K562 (cell line): ENCODE data around the gene ATP5PD. TPM values are rescaled to one million over a fixed set of nuclear protein-coding genes. Genes with fewer than 3 reads are reported as not detected.
A peak's percentile ranks its signal among the peaks of the same experiment; 100 is the strongest.

Experiments used
- CBX5 ChIP-seq: IDR thresholded peaks from 2 replicates; pipeline ENCODE4 v1.6.1; 2014; ENCODE audit warnings: low read depth, borderline replicate concordance
- CREM ChIP-seq: IDR thresholded peaks from 2 replicates; pipeline ENCODE4 v1.6.1; 2014; ENCODE audit warnings: antibody characterized with exemption, low read depth
- CXXC5 ChIP-seq: fragments of 250-450 bp; sonication (Bioruptor Pico); IDR thresholded peaks from 2 replicates; pipeline ENCODE4 v1.8.0; 2022; ENCODE audit warnings: inconsistent platforms, mild to moderate bottlenecking, moderate library complexity
- MCM5 ChIP-seq: fragments of 450-650 bp; IDR thresholded peaks from 2 replicates; pipeline ENCODE4 v1.6.1; 2016; ENCODE audit warnings: low read depth
- PCBP1 ChIP-seq: fragments of 200-400 bp; formaldehyde crosslinking; IDR thresholded peaks from 2 replicates; pipeline ENCODE4 v1.6.1; 2018; ENCODE audit warnings: mild to moderate bottlenecking, low read depth, low read length; ENCODE audit not compliant: poor library complexity, severe bottlenecking
- PHB2 ChIP-seq: fragments of 450-650 bp; IDR thresholded peaks from 2 replicates; pipeline ENCODE4 v1.6.1; 2017; ENCODE audit warnings: low read depth
- PURB ChIP-seq: sonication (generic); formaldehyde crosslinking; IDR thresholded peaks from 2 replicates; pipeline ENCODE4 v1.9.0; 2021; ENCODE audit warnings: low read depth, mild to moderate bottlenecking, missing genetic modification reagents
- SMARCE1 ChIP-seq: fragments of 450-650 bp; IDR thresholded peaks from 2 replicates; pipeline ENCODE4 v1.7.1; 2016; ENCODE audit warnings: mild to moderate bottlenecking
- SP1 ChIP-seq: sonication (generic); formaldehyde crosslinking; IDR thresholded peaks from 2 replicates; pipeline ENCODE4 v1.8.1; 2022; ENCODE audit warnings: mild to moderate bottlenecking, missing genetic modification reagents
- TAF15 ChIP-seq: fragments of 200-400 bp; formaldehyde crosslinking; IDR thresholded peaks from 2 replicates; pipeline ENCODE4 v1.6.1; 2017; ENCODE audit warnings: mild to moderate bottlenecking, low read depth, low read length, moderate library complexity
- TOE1 ChIP-seq, 2 experiments: fragments of 450-650 bp in 1 of 2; sonication (generic) in 1 of 2; formaldehyde crosslinking in 1 of 2; IDR thresholded peaks; 2 replicates each; pipeline versions ENCODE4 v1.7.1 to v1.8.0; 2016 to 2022; ENCODE audit warnings: borderline replicate concordance in 2 of 2, mild to moderate bottlenecking in 2 of 2, antibody characterized with exemption in 1 of 2, inconsistent platforms in 1 of 2, low read depth in 1 of 2, missing genetic modification reagents in 1 of 2, moderate library complexity in 1 of 2
- ZBED1 ChIP-seq: IDR thresholded peaks from 2 replicates; pipeline ENCODE4 v1.6.1; 2014
- ZFPM2 ChIP-seq: fragments of 250-450 bp; sonication (Bioruptor Pico); IDR thresholded peaks from 2 replicates; pipeline ENCODE4 v1.5.1; 2022; ENCODE audit warnings: mild to moderate bottlenecking
- ZNF134 ChIP-seq: fragments of 250-450 bp; sonication (Bioruptor Pico); conservative IDR thresholded peaks from 2 replicates; pipeline ENCODE4 v1.4.0; 2020
- polyA plus RNA-seq, 8 experiments: library from polyadenylated mRNA; depleted of rRNA in 4 of 8; stranded (reverse) in 5 of 8; unstranded in 3 of 8; fragments of >200 nt; fragmentation: Nextera tagmentation in 2 of 8; fragmentation: Illumina TruSeq in 1 of 8; extraction: Ambion mirVana in 2 of 8; extraction: Trizol in 1 of 8; gene quantifications; 2 replicates each; pipeline versions ENCODE4 v1.2.1 to v1.2.3, GENCODE V29; 2011 to 2014; ENCODE audit warnings: inconsistent platforms in 1 of 8, missing spikeins in 1 of 8
- total RNA-seq, 7 experiments: library from RNA; depleted of rRNA in 6 of 7; stranded (reverse); fragments of >200 nt in 6 of 7; fragmentation: Illumina TruSeq in 2 of 7; extraction: Trizol in 2 of 7; gene quantifications; 2 replicates each; pipeline versions ENCODE4 v1.2.1 to v1.2.3, GENCODE V29; 2011 to 2021; ENCODE audit warnings: low replicate concordance in 1 of 7
- TF ChIP-seq, protein P1 (sequence below): sonication (generic); formaldehyde crosslinking; IDR thresholded peaks from 2 replicates; pipeline ENCODE4 v1.8.0; 2022; ENCODE audit warnings: mild to moderate bottlenecking, missing genetic modification reagents
- TF ChIP-seq, protein P2 (sequence below): fragments of 450-650 bp; formaldehyde crosslinking; IDR thresholded peaks from 2 replicates; pipeline ENCODE4 v1.4.0; 2022; ENCODE audit warnings: missing genetic modification characterization
- TF ChIP-seq, protein P3 (sequence below): fragments of 250-450 bp; sonication (Bioruptor Pico); IDR thresholded peaks from 2 replicates; pipeline ENCODE4 v1.8.0; 2021; ENCODE audit warnings: moderate library complexity, mild to moderate bottlenecking, inconsistent platforms
- TF ChIP-seq, protein P4 (sequence below): fragments of 450-650 bp; IDR thresholded peaks from 2 replicates; pipeline ENCODE4 v1.6.1; 2016; ENCODE audit warnings: mild to moderate bottlenecking
- TF ChIP-seq, protein P5 (sequence below): fragments of 450-650 bp; formaldehyde crosslinking; IDR thresholded peaks from 2 replicates; pipeline ENCODE4 v1.4.0; 2020; ENCODE audit warnings: mild to moderate bottlenecking, moderate library complexity

ATP5PD gene
- total and polyA plus RNA-seq, 9 of the 15 experiments (the other 6 are each of a cell fraction or from before 2014, with no cell fraction given) = 271 to 828 (median 432) TPM

DNA sequence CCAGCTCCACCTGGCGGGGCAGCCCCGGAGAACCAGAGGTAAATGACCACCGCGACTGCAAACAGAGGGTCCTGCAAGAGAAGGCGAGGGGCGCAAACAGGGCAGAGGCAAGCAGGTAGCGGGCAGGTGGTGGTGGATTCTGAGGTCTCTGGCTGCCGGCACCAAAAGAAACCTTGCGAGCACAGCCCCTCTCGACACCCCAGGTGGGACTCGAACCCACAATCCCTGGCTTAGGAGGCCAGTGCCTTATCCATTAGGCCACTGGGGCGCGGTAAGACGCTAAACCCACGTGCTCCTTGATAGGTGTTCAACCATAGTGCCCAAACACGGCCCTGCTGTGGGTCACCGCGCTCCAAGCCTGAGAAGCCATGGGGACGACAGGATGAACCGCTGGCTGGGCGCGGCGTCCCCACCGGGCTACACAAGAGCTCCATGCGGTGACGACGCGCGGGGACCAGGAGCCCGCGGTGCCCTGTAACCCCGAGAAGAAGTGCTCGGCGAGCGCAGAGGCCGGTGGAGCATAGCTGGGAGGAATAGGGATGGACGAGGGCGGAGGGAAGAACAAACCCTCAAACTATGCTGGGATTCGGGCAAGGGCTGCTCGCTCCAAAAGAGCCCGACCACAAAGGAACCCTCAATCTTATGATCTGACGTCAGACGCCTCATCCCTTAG, 12.4 kb downstream of the ATP5PD start (continued):
- TF ChIP-seq, protein P1, sequence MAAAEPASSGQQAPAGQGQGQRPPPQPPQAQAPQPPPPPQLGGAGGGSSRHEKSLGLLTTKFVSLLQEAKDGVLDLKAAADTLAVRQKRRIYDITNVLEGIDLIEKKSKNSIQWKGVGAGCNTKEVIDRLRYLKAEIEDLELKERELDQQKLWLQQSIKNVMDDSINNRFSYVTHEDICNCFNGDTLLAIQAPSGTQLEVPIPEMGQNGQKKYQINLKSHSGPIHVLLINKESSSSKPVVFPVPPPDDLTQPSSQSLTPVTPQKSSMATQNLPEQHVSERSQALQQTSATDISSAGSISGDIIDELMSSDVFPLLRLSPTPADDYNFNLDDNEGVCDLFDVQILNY = no peak
- peak; percentile 93 for TF ChIP-seq CXXC5 (CRISPR knock-in tag)
- TF ChIP-seq TOE1 (IDR thresholded peaks at IDR 0.05; ENCODE audit: borderline replicate concordance) = no peak; the same call in 1 of the 2 replicates
- TF ChIP-seq TOE1 (CRISPR knock-in tag; IDR thresholded peaks at IDR 0.05; ENCODE audit: borderline replicate concordance, low read depth) = no peak
- TF ChIP-seq CBX5 = no peak
- TF ChIP-seq ZBED1 = peak; percentile 38; the same call in 1 of the 2 replicates
- TF ChIP-seq CREM = peak; percentile 83
- TF ChIP-seq, protein P2, sequence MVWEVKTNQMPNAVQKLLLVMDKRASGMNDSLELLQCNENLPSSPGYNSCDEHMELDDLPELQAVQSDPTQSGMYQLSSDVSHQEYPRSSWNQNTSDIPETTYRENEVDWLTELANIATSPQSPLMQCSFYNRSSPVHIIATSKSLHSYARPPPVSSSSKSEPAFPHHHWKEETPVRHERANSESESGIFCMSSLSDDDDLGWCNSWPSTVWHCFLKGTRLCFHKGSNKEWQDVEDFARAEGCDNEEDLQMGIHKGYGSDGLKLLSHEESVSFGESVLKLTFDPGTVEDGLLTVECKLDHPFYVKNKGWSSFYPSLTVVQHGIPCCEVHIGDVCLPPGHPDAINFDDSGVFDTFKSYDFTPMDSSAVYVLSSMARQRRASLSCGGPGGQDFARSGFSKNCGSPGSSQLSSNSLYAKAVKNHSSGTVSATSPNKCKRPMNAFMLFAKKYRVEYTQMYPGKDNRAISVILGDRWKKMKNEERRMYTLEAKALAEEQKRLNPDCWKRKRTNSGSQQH (CRISPR knock-in tag) = no peak
- no peak for TF ChIP-seq TAF15
- TF ChIP-seq PHB2 = no peak
- TF ChIP-seq SP1 (CRISPR knock-in tag) = peak; percentile 37; the same call in 1 of the 2 replicates
- no peak for TF ChIP-seq PCBP1
- TF ChIP-seq ZNF134 (CRISPR knock-in tag) = 0 out of 2 replicates have a peak, but pooled peaks have one; percentile 17
- TF ChIP-seq, protein P3, sequence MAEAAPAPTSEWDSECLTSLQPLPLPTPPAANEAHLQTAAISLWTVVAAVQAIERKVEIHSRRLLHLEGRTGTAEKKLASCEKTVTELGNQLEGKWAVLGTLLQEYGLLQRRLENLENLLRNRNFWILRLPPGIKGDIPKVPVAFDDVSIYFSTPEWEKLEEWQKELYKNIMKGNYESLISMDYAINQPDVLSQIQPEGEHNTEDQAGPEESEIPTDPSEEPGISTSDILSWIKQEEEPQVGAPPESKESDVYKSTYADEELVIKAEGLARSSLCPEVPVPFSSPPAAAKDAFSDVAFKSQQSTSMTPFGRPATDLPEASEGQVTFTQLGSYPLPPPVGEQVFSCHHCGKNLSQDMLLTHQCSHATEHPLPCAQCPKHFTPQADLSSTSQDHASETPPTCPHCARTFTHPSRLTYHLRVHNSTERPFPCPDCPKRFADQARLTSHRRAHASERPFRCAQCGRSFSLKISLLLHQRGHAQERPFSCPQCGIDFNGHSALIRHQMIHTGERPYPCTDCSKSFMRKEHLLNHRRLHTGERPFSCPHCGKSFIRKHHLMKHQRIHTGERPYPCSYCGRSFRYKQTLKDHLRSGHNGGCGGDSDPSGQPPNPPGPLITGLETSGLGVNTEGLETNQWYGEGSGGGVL = no peak
- no peak for TF ChIP-seq MCM5
- TF ChIP-seq, protein P4, sequence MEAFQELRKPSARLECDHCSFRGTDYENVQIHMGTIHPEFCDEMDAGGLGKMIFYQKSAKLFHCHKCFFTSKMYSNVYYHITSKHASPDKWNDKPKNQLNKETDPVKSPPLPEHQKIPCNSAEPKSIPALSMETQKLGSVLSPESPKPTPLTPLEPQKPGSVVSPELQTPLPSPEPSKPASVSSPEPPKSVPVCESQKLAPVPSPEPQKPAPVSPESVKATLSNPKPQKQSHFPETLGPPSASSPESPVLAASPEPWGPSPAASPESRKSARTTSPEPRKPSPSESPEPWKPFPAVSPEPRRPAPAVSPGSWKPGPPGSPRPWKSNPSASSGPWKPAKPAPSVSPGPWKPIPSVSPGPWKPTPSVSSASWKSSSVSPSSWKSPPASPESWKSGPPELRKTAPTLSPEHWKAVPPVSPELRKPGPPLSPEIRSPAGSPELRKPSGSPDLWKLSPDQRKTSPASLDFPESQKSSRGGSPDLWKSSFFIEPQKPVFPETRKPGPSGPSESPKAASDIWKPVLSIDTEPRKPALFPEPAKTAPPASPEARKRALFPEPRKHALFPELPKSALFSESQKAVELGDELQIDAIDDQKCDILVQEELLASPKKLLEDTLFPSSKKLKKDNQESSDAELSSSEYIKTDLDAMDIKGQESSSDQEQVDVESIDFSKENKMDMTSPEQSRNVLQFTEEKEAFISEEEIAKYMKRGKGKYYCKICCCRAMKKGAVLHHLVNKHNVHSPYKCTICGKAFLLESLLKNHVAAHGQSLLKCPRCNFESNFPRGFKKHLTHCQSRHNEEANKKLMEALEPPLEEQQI = peak; percentile 88
- TF ChIP-seq ZFPM2 = no peak
- TF ChIP-seq, protein P5, sequence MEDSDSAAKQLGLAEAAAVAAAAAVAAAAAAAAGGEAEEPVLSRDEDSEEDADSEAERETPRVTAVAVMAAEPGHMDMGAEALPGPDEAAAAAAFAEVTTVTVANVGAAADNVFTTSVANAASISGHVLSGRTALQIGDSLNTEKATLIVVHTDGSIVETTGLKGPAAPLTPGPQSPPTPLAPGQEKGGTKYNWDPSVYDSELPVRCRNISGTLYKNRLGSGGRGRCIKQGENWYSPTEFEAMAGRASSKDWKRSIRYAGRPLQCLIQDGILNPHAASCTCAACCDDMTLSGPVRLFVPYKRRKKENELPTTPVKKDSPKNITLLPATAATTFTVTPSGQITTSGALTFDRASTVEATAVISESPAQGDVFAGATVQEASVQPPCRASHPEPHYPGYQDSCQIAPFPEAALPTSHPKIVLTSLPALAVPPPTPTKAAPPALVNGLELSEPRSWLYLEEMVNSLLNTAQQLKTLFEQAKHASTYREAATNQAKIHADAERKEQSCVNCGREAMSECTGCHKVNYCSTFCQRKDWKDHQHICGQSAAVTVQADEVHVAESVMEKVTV = no peak
- TF ChIP-seq SMARCE1 = no peak
- no peak for TF ChIP-seq PURB
